ENCODE results near the gene DPH1.

DPH1 gene

GRCh38 chr17:2023692-2024571 lies 6.0 kb upstream of the DPH1 start:
- TF ChIP-seq SUZ12 (IDR thresholded peaks at IDR 0.05; ENCODE audit: extremely low read depth, insufficient read depth, insufficient read length) (peak; percentile 56), ZNF274 (IDR thresholded peaks at IDR 0.05; ENCODE audit: low read depth, low read length) (no peak), YY1 (IDR thresholded peaks at IDR 0.05; ENCODE audit: insufficient read depth, insufficient read length) (no peak)
- H3K4me1 ChIP-seq (ENCODE audit: insufficient read depth, insufficient read length), result peaks cover 20% of the 10 kb centered on the region
- H3K27me3 ChIP-seq (ENCODE audit: insufficient read depth, insufficient read length), result peaks cover 61% of the 10 kb centered on the region
- H3K4me3 ChIP-seq (ENCODE audit: insufficient read length, low read depth), result peak overlapping the region; percentile 73
- peak overlapping the region; percentile 90 for H3K9ac ChIP-seq (ENCODE audit: insufficient read length, low read depth)
- peak; percentile 78 for DNase-seq (ENCODE audit: low read depth, low spot score)
- no peaks in the 10 kb centered on the region for H3K9me3 ChIP-seq (ENCODE audit: insufficient read depth, low read length)
- no peaks in the 10 kb centered on the region for H3K36me3 ChIP-seq (ENCODE audit: insufficient read depth, insufficient read length, low read length)

- no peaks in the 10 kb centered on the region for H3K9me3 ChIP-seq (ENCODE audit: insufficient read depth, low read length)
- H3K27me3 ChIP-seq (ENCODE audit: insufficient read depth, insufficient read length), result peaks cover 54% of the 10 kb centered on the region
- H3K4me3 ChIP-seq (ENCODE audit: insufficient read length, low read depth), result peak overlapping the region; percentile 73
- no peaks in the 10 kb centered on the region for H3K36me3 ChIP-seq (ENCODE audit: insufficient read depth, insufficient read length, low read length)
- peak overlapping the region; percentile 90 for H3K9ac ChIP-seq (ENCODE audit: insufficient read length, low read depth)
- H3K4me1 ChIP-seq (ENCODE audit: insufficient read depth, insufficient read length), result peaks cover 23% of the 10 kb centered on the region
- TF ChIP-seq SUZ12 (IDR thresholded peaks at IDR 0.05; ENCODE audit: extremely low read depth, insufficient read depth, insufficient read length), result peak; percentile 22
- no peak for TF ChIP-seq ZNF274 (IDR thresholded peaks at IDR 0.05; ENCODE audit: low read depth, low read length)
- no peak for DNase-seq (ENCODE audit: low read depth, low spot score)
These were observed 5.3 kb upstream of the DPH1 start for GRCh38 chr17:2024572-2025219.

GRCh38 chr17:2025220-2025621 lies 4.7 kb upstream of the DPH1 start, which contains the start of gene RTN4RL1:
Gene RTN4RL1, minus strand, starts transcription at chr17:2025334. Its CDS starts 469 bp downstream, at chr17:2024865.
- Histone ChIP-seq H3K4me1 (ENCODE audit: insufficient read depth, insufficient read length) (peaks cover 23% of the 10 kb centered on the region), H3K4me3 (ENCODE audit: insufficient read length, low read depth) (peak within 1 kb of the TSS; percentile 73), H3K36me3 (ENCODE audit: insufficient read depth, insufficient read length, low read length) (no peaks in the 10 kb centered on the region), H3K9me3 (ENCODE audit: insufficient read depth, low read length) (no peaks in the 10 kb centered on the region), H3K27me3 (ENCODE audit: insufficient read depth, insufficient read length) (peaks cover 52% of the 10 kb centered on the region), H3K9ac (ENCODE audit: insufficient read length, low read depth) (peak within 1 kb of the TSS; percentile 90)
- no peak for TF ChIP-seq SUZ12 (IDR thresholded peaks at IDR 0.05; ENCODE audit: extremely low read depth, insufficient read depth, insufficient read length)
- no peak for TF ChIP-seq ZNF274 (IDR thresholded peaks at IDR 0.05; ENCODE audit: low read depth, low read length)
- TF ChIP-seq YY1 (IDR thresholded peaks at IDR 0.05; ENCODE audit: insufficient read depth, insufficient read length), result no peak
- DNase-seq (ENCODE audit: low read depth, low spot score), result no peak

GRCh38 chr17:2025622-2026309 lies 4.2 kb upstream of the DPH1 start:
- Histone ChIP-seq H3K27me3 (ENCODE audit: insufficient read depth, insufficient read length) (peaks cover 52% of the 10 kb centered on the region), H3K4me3 (ENCODE audit: insufficient read length, low read depth) (peak overlapping the region; percentile 73), H3K9ac (ENCODE audit: insufficient read length, low read depth) (peak overlapping the region; percentile 85), H3K4me1 (ENCODE audit: insufficient read depth, insufficient read length) (peaks cover 22% of the 10 kb centered on the region), H3K9me3 (ENCODE audit: insufficient read depth, low read length) (no peaks in the 10 kb centered on the region), H3K36me3 (ENCODE audit: insufficient read depth, insufficient read length, low read length) (no peaks in the 10 kb centered on the region)
- TF ChIP-seq SUZ12 (IDR thresholded peaks at IDR 0.05; ENCODE audit: extremely low read depth, insufficient read depth, insufficient read length) (no peak), YY1 (IDR thresholded peaks at IDR 0.05; ENCODE audit: insufficient read depth, insufficient read length) (no peak), ZNF274 (IDR thresholded peaks at IDR 0.05; ENCODE audit: low read depth, low read length) (no peak)
- no peak for DNase-seq (ENCODE audit: low read depth, low spot score)

GRCh38 chr17:2027528-2028233 lies 2.3 kb upstream of the DPH1 start:
- Histone ChIP-seq H3K36me3 (ENCODE audit: insufficient read depth, insufficient read length, low read length) (peaks cover 7% of the 10 kb centered on the region), H3K4me1 (ENCODE audit: insufficient read depth, insufficient read length) (peaks cover 19% of the 10 kb centered on the region), H3K27me3 (ENCODE audit: insufficient read depth, insufficient read length) (peaks cover 52% of the 10 kb centered on the region), H3K4me3 (ENCODE audit: insufficient read length, low read depth) (no peak overlapping the region), H3K9me3 (ENCODE audit: insufficient read depth, low read length) (no peaks in the 10 kb centered on the region), H3K9ac (ENCODE audit: insufficient read length, low read depth) (no peak overlapping the region)
- DNase-seq (ENCODE audit: low read depth, low spot score), result no peak
- TF ChIP-seq ZNF274 (IDR thresholded peaks at IDR 0.05; ENCODE audit: low read depth, low read length) (no peak), SUZ12 (IDR thresholded peaks at IDR 0.05; ENCODE audit: extremely low read depth, insufficient read depth, insufficient read length) (no peak), YY1 (IDR thresholded peaks at IDR 0.05; ENCODE audit: insufficient read depth, insufficient read length) (no peak)

GRCh38 chr17:2028234-2028614 lies 1.7 kb upstream of the DPH1 start:
- Histone ChIP-seq H3K36me3 (ENCODE audit: insufficient read depth, insufficient read length, low read length) (peaks cover 8% of the 10 kb centered on the region), H3K9me3 (ENCODE audit: insufficient read depth, low read length) (no peaks in the 10 kb centered on the region), H3K4me1 (ENCODE audit: insufficient read depth, insufficient read length) (peaks cover 16% of the 10 kb centered on the region), H3K4me3 (ENCODE audit: insufficient read length, low read depth) (no peak overlapping the region), H3K27me3 (ENCODE audit: insufficient read depth, insufficient read length) (peaks cover 49% of the 10 kb centered on the region), H3K9ac (ENCODE audit: insufficient read length, low read depth) (no peak overlapping the region)
- no peak for DNase-seq (ENCODE audit: low read depth, low spot score)
- no peak for TF ChIP-seq ZNF274 (IDR thresholded peaks at IDR 0.05; ENCODE audit: low read depth, low read length)
- TF ChIP-seq YY1 (IDR thresholded peaks at IDR 0.05; ENCODE audit: insufficient read depth, insufficient read length), result no peak
- no peak for TF ChIP-seq SUZ12 (IDR thresholded peaks at IDR 0.05; ENCODE audit: extremely low read depth, insufficient read depth, insufficient read length)
